Measurements from ENCODE around the gene ZSCAN20. TPM values are rescaled to one million over a fixed set of nuclear protein-coding genes. Genes with fewer than 3 reads are reported as not detected.

Gene ZSCAN20
- total and polyA plus RNA-seq, 4 donors = 0.48 to 2.3 (median 1.3) TPM

DNA sequence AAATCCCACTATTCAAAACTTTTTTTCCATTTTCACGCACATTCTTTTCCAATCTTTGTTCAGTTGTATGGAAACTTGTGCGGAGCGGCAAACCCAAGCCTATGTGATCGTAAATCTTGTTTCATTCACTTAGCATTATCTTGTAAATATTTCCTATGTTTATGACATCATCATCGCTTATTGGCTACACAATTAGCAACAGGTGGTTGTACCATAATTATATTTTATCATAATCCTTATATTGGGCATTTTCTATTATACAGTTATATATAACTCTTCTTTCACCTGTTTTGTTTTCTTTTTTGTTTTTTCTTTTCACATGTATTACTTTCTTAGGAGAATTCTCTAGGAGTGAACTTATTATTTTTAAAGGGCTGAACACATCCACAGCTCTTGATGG lies 65.4 kb downstream of the ZSCAN20 start:
- no peak overlapping the region for H3K9ac ChIP-seq (ENCODE audit: low read depth in 1 of 2, low read length in 2 of 2)
- no peak overlapping the region for H3K4me3 ChIP-seq (ENCODE audit: low read depth in 1 of 3, low read length in 3 of 3)
- no peaks in the 10 kb centered on the region for H3K4me1 ChIP-seq (ENCODE audit: control insufficient read depth in 4 of 4, insufficient read depth in 4 of 4, low read length in 3 of 4)
- H3K9me3 ChIP-seq (ENCODE audit: control insufficient read depth in 4 of 4, low read length in 3 of 4) = no peaks in the 10 kb centered on the region
- no peak for DNase-seq (ENCODE audit: low spot score)
- TF ChIP-seq YY1 (IDR thresholded peaks at IDR 0.05) (no peak), FOXA2 (IDR thresholded peaks at IDR 0.05) (no peak), TAF1 (conservative IDR thresholded peaks at IDR 0.05) (no peak), SP1 (IDR thresholded peaks at IDR 0.05) (no peak), RXRA (IDR thresholded peaks at IDR 0.05) (no peak), JUND (IDR thresholded peaks at IDR 0.05) (no peak), ZBTB33 (IDR thresholded peaks at IDR 0.05) (no peak), GABPA (IDR thresholded peaks at IDR 0.05 in 1 of 2, conservative IDR thresholded peaks at IDR 0.05 in 1 of 2) (no peak), RAD21 (IDR thresholded peaks at IDR 0.05) (no peak), NR2F2 (IDR thresholded peaks at IDR 0.05) (no peak), EGR1 (IDR thresholded peaks at IDR 0.05; ENCODE audit: low read depth in 2 of 2) (no peak), REST (IDR thresholded peaks at IDR 0.05) (no peak), FOXA1 (IDR thresholded peaks at IDR 0.05) (no peak), HNF4A (conservative IDR thresholded peaks at IDR 0.05) (no peak), MAX (IDR thresholded peaks at IDR 0.05) (no peak)
- TF ChIP-seq, protein P1, sequence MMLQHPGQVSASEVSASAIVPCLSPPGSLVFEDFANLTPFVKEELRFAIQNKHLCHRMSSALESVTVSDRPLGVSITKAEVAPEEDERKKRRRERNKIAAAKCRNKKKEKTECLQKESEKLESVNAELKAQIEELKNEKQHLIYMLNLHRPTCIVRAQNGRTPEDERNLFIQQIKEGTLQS (IDR thresholded peaks at IDR 0.05) = no peak
- peaks cover 0 to 5% (median 0%) of the 10 kb centered on the region in 4 donors for H3K27me3 ChIP-seq (ENCODE audit: control insufficient read depth in 4 of 4, insufficient read depth in 4 of 4, low read length in 3 of 4)
- 91% methylated on average over 5 of the region's 5 CpGs for WGBS
- H3K36me3 ChIP-seq (ENCODE audit: control insufficient read depth in 4 of 4, insufficient read depth in 3 of 4, low read depth in 1 of 4, low read length in 3 of 4) = no peaks in the 10 kb centered on the region
- H3K27ac ChIP-seq (ENCODE audit: low read depth in 1 of 2, low read length in 2 of 2) = no peak overlapping the region

DNA sequence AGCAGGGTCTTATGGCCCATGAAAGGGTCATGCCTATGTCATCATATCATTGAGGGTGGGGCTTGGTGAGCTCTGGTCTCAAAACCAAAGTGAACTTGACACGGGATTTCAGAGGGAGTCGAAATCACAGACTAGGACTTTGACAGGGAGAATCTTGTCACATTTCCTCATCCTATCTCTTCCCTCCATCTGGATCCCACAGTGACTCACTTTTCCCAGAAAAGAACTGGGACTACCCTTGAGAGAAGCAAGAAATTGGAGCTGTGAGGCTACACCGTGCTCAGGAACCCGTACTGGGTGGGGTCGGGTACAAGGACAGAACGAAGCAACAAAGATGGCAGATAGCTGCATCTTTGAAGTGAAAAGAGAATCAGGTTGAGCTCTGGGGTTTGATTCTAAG lies 69.5 kb downstream of the ZSCAN20 start:
- Histone ChIP-seq H3K9me3 (ENCODE audit: control insufficient read depth in 4 of 4, low read length in 3 of 4) (no peaks in the 10 kb centered on the region), H3K4me3 (ENCODE audit: low read depth in 1 of 3, low read length in 3 of 3) (no peak overlapping the region), H3K4me1 (ENCODE audit: control insufficient read depth in 4 of 4, insufficient read depth in 4 of 4, low read length in 3 of 4) (no peaks in the 10 kb centered on the region), H3K9ac (ENCODE audit: low read depth in 1 of 2, low read length in 2 of 2) (no peak overlapping the region), H3K27me3 (ENCODE audit: control insufficient read depth in 4 of 4, insufficient read depth in 4 of 4, low read length in 3 of 4) (no peaks in the 10 kb centered on the region), H3K27ac (ENCODE audit: low read depth in 1 of 2, low read length in 2 of 2) (no peak overlapping the region), H3K36me3 (ENCODE audit: control insufficient read depth in 4 of 4, insufficient read depth in 3 of 4, low read depth in 1 of 4, low read length in 3 of 4) (no peaks in the 10 kb centered on the region)
- 87% methylated on average over 6 of the region's 6 CpGs for WGBS
- TF ChIP-seq HNF4G (IDR thresholded peaks at IDR 0.05) = no peak
- TF ChIP-seq REST (IDR thresholded peaks at IDR 0.05) = no peak
- TF ChIP-seq HNF4A (conservative IDR thresholded peaks at IDR 0.05) = no peak
- TF ChIP-seq NR2F2 (IDR thresholded peaks at IDR 0.05) = no peak
- no peak for TF ChIP-seq TAF1 (conservative IDR thresholded peaks at IDR 0.05)
- TF ChIP-seq RAD21 (IDR thresholded peaks at IDR 0.05) = no peak
- TF ChIP-seq JUND (IDR thresholded peaks at IDR 0.05) = no peak
- no peak for DNase-seq (ENCODE audit: low spot score)

Data from liver (tissue), 9 donors.